ENCODE data around the gene LY86.

DNA sequence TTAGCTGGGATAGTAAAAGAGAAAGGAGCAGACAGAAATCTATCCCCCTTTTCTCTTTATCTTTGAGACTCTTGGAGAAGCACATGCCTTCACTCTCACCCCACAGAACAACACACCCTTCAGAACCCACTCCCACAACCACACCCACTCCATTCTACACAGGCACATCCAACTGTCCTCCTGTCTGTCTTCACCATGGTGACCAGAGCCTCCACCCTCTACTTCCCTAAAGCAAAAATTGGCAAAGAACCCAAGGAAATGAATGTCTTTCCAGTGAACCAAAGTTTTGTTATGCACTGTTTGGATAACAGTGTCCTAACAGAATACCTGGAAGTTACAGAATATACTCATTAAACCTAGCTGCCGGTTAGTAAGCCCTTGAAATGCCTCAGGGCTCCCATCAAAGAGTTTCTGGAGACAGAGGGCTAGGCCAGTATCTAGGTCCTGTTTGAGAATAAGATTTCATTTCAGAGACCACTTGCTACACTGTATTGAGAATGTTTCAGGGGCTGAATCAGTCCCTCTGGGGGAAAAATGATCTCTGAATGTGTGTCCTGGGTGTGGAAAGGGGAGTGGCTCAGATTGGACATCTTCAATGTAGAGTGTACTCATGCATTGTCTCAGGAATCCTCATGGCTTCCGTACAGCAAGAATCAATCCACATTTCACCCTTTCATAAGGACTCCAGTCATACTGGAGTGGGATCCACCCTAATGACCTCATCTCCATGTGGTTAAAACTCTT is 101.1 kb downstream of the LY86 start:
- TF ChIP-seq POLR2AphosphoS5 (IDR thresholded peaks at IDR 0.05; ENCODE audit: low read depth, low read length) (no peak), POLR2A (IDR thresholded peaks at IDR 0.05; ENCODE audit: low read depth, low read length) (no peak), TAF1 (IDR thresholded peaks at IDR 0.05; ENCODE audit: low read depth, low read length) (no peak), SPI1 (IDR thresholded peaks at IDR 0.05; ENCODE audit: low read depth, low read length) (no peak), PAX5 (IDR thresholded peaks at IDR 0.05; ENCODE audit: insufficient read depth, low read length, severe bottlenecking) (no peak)
